Femur (tissue), 1 donor: ENCODE data around the gene ZDHHC11.
"Not testable (repeated sequence)": the region's sequence is repeated elsewhere in the genome, so short reads cannot be mapped to it uniquely, and the experiment has no call there.

Experiments used
- DNase-seq: peaks from one replicate; pipeline ENCODE4 v3.0.0-alpha.2; 2017

ZDHHC11 gene

GRCh38 chr5:850511-851006 lies at the start of gene ZDHHC11:
ZDHHC11 (minus strand) TSS chr5:850986; CDS start chr5:850602, 384 bp downstream.
- no peak for DNase-seq

- no peak for DNase-seq
Measured at GRCh38 chr5:893711-894110, 42.9 kb upstream of the ZDHHC11 start.

DNA sequence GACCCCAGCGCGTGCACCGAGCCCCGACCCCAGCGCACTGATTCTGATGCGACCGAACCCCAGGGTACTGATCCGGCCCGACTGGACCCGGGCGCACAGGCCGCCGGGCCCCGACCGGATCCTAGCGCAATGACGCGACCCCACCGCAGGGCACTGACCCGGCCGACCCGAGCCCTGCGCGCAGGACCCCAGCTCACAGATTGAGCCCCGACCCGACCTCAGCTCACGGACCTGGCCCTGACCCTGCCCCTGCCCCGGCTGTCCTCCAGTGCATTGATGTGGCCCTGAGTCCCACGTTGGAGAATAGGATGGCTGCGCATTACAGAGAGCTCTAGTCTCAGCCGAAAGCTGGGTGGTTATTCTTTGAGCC lies 42.3 kb upstream of the ZDHHC11 start:
- DNase-seq, result no peak

GRCh38 chr5:892394-893136 lies 41.8 kb upstream of the ZDHHC11 start, which contains the start of the genes BRD9 and TRIP13:
BRD9 (minus strand) TSS chr5:892801; CDS start chr5:892657, 144 bp downstream.
TRIP13 (plus strand) TSS chr5:892884; CDS start chr5:892999, 115 bp downstream.
- peak; percentile 91 for DNase-seq

DNA sequence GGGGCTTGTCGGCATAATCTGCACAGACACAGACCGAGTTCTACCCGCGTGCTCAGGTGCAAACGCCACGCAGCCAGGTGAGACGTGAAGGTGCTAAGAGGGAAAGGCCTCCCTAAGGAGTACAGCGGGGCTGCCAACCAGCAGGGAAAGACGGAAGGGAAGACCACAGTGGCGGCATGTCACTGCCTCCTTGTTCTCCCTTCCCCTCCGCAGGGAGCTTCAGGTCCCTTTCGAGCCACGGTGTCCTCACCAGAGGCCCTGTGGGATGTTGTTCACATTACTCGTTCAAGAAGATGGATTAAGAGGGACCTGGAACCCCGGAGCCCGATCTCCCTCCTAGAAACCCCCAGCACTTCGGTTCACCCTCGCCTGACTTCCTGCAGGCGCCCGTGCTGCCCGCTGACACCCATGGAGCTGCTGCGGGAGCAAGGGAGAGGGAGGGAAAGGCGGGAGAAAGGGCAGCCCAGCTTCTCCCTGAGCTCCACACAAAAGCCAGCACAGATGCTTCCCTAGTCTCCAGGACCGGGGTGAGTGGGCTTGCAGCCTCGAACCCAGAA lies 41.1 kb upstream of the ZDHHC11 start:
- DNase-seq, result peak; percentile 37

DNA sequence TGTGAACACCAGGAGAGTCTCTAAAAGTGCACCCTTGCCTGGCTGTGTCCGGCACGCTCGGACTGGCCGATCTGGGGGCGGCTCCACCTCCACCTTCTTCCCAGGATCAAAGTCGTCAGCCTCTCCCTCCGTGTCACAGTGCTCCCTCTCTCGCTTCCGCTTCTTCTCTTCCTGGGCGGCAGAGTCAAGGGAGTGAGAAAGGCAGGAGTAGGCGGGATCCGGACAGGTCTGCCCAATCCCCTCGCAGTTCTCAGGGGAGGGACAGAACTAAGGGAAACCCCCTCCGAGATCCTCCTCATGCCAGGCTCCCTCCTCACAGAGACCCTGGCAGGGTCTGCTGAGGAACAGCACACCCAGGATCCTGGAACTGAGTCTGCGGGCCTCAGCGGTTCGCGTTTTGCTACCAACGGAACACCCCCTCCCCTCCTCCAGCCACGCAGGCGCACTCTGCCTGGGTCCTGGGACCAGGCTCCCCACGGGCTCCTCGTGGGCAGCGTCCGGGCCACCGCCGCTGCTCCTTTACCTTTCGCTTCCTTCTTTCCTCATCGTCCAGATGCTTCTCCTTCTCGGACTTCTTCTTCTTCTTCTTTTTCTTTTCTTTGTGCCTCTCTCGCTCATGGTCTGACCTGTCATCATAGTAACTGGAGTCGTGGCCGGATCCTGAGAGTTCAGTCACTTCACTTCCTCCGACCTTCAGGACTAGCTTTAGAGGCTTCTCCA lies 40.5 kb upstream of the ZDHHC11 start:
- no peak for DNase-seq

DNA sequence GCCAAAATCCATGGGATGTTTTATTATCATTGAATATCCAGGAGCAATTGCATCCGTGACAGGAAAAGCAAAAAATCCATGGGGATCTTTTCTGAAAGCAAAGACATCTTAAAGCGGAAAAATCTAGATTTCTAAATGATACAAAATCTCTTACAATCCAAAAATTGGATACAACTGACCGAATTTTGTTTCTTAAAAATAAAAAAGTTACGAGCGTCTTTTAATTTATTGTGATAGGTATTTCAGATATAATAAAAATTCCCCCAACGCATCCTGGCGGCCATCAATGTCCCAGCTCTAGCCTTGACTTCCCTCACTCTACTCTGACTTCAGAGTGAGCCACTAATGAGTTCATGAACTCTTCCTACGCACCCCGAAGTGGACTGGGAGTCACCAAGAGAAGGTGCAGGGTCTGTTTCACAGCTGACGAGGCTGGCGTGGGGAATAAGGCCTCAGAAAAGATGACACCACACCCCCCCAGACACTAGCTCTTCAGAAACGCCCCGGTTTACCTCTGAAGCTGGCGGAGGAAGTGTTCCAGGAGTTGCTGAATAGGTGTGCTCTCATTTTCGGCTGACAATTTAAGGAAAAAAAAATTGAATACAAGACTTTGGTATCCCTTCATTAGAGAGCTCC lies 38.4 kb upstream of the ZDHHC11 start:
- DNase-seq, result no peak

GRCh38 chr5:888638-889035 lies 37.9 kb upstream of the ZDHHC11 start:
- DNase-seq, result no peak

GRCh38 chr5:887947-888637 lies 37.3 kb upstream of the ZDHHC11 start:
- DNase-seq, result no peak

- DNase-seq, result no peak
Measured at GRCh38 chr5:886716-887325, 36.0 kb upstream of the ZDHHC11 start.

DNA sequence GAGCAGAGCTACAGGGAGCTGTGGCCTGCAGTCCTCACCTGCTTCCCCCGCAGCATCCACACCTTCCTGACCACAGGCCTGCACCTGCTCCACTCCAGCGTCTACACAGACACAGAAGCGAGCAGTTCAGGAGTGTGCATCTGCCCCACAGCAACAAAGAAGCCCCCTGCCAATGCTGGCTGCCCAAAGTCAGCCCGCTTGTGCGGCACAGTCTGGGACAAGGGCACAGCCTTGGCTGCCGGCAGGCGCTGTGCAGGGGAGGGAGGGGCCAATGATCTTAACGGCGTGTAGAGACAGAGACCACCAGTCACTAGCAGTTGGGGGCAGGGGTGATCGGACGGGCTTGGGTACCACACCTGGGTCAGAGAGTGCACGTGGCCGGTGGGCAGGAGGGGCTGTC lies 35.2 kb upstream of the ZDHHC11 start:
- no peak for DNase-seq

DNA sequence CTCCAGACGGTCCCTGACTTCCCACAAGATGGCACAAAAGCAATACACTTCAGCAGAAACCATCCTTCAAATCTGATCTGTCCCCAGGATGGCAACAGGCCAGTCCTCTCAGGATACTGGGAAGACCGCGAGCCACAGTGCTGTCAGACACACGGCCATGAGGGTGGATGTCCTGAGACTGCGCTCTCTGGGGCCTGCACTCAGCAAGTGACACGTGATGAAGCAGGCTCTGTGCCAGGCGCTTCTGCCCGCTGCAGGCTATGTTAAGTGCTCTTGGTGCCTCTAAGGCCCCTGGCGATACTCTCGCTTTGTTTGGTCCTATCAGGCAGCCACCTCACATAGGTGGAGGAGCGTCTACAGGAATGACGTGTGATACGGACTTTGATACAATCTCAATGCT lies 34.7 kb upstream of the ZDHHC11 start:
- DNase-seq, result no peak

- no peak for DNase-seq
Measured at GRCh38 chr5:885127-885442, 34.3 kb upstream of the ZDHHC11 start.

DNA sequence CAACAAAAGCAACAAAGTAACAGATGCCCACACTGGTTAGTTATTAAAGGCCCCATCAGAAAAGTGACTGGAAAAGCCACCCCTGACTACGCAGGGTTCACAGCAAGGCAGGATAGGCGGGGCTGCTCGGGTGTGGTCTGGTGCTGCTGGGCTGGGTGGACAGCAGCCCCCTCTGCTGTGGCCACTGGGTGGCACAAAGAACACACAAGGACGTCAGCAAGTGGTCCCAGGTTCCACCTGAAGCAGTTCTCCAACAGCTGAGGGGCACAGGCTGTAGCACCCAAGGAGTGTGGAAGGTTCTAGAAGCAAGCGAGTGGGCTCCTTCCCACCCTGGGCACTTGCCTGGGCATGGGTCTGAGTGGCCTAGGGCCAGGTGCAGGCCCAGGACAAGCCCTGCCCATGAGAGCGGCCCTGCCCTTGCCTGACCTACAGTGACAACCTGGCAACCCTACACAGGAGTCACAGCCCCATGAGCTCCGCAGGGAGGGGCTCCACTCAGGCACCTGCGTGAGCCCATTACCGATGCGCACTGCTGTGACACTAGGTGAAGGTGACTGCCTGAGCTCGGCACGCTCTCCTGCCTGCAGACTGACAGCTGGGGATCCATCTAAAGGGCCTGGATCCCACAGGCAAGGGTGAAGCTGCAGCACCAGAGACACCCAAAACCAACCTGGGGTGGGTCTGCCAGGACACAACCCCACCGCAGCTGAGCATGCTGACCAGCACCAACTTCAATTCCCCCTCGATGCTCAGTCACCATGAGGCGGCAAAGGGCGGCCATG lies 33.8 kb upstream of the ZDHHC11 start:
- no peak for DNase-seq

GRCh38 chr5:883475-884181 lies 32.8 kb upstream of the ZDHHC11 start:
- no peak for DNase-seq

- DNase-seq, result no peak
Measured at GRCh38 chr5:882253-883183, 31.7 kb upstream of the ZDHHC11 start.

DNA sequence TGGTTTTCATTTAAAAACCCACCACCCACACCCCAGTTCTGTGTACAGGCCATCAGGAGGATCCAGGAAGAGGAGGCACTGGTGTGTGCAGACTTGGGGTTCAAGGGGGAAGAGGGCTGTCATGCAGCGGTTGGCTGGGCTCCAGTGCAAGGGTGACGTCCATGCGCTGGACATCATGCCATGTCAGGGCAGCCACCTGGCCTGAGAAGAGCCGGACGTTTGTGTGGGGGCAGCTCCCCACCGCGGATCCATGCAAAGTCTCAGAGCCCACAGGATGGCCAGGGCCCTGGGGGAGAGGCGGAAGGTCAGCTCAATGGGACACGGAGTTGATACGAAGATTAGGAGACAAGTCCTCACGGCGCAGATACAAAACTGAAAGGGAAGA lies 30.8 kb upstream of the ZDHHC11 start:
- no peak for DNase-seq

- no peak for DNase-seq
Measured at GRCh38 chr5:880816-881550, 30.2 kb upstream of the ZDHHC11 start.

- DNase-seq, result not testable (repeated sequence)
Measured at GRCh38 chr5:878677-879076, 27.9 kb upstream of the ZDHHC11 start.
